RKO (cell line): ENCODE results near the gene NCCRP1.
"Not testable (repeated sequence)": the region's sequence is repeated elsewhere in the genome, so short reads cannot be mapped to it uniquely, and the experiment has no call there.

Source experiments
- DNase-seq: peaks from one replicate; pipeline ENCODE4 v3.0.0-alpha.2; 2016; ENCODE audit warnings: low spot score

Gene NCCRP1

DNA sequence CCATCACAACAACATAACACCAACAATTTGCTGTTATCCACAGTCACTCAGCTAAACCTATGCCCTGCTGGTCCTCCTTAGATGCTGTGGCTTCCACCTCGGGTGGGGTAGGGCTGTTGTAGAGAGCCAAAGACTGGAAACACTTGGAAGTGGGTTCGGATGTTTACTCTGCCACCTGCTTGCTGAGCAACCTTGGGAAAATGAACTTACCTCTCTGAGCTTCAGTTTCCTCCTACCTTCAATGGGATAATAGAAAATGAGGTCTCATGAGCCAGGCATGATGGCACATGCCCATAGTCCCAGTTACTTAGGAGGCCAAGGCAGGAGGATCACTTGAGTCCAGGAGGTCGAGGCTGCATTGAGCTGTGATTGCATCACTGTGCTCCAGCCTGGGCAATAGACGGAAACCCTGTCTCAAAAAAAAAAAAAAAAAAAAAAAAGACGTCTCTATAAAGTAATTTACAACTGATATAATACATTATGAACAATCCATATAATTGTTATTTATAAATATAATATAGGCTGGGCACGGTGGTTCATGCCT lies 10.6 kb downstream of the NCCRP1 start:
- no peak for DNase-seq

DNA sequence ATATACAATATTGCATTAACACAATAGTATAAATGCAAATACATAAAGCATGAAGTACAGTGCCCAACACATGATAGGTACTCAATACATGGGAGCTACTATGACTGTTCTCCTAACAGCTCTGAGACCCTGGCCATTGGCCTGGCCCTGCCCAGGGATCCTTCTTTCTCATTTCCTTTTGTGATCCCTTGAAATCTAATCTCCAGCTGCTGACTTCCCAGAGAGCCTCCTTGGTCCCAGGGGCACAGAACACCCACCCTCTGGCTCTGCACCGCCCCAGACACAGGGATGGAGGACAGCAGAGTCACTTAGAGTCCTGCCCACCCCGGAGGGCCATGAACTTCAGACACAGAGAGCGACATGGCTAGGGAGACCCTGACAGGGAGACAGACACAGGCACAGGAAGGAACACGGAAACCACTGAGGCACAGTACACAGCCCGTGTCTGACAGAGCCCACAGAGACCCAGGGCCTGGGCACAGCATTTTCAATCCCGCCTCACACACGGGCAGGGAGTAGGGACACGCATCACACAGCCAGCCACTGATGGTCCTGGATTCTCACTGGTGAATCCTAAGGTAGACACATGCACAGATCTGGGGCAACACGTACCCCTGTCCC lies 11.5 kb downstream of the NCCRP1 start:
- no peak for DNase-seq

DNA sequence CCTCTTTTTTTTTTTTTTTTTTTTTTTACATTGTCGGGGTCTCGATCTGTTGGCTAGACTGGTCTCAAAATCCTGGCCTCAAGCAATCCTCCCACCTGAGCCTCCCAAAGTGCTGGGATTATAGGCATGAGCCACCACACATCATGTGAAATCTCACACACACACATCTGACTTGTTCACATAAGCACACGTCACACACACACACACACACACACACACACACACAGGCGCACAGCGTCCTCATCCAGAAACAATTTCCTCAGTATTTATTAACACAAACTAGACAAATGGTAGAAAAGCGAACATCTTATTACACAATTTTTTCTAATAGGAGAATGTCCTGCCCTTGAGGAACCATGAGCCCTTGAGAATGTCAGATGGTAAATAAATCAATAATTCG lies 12.4 kb downstream of the NCCRP1 start:
- no peak for DNase-seq

DNA sequence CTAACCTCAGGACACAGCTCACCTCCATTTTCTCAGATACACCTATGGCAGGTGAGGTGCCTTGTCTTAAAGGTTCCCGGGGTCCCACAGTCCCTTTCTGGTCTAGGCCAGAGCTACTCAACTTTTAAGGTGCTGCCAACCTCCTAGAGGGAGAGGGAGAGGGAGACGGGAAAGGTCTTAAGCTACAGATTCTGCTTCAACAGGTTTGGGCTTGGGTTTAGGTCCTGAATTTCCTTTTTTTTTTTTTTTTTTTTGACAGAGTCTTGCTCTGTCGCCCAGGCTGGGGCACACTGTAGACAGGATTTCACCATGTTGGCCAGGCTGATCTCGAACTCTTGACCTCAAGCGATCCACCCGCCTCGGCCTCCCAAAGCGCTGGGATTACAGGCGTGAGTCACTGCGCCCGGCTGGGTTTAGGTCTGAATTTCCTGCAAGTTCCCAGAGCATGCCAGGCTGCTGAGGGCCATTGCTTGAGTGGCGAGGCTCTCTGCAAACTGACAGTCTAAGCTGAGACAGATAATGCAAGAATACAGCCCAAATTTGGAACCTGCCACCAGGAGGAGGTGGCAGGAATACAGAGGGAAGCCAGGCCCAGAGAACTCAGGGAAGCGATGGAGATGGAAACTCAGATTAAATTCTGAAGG lies 15.1 kb downstream of the NCCRP1 start:
- DNase-seq: peak; percentile 18

DNA sequence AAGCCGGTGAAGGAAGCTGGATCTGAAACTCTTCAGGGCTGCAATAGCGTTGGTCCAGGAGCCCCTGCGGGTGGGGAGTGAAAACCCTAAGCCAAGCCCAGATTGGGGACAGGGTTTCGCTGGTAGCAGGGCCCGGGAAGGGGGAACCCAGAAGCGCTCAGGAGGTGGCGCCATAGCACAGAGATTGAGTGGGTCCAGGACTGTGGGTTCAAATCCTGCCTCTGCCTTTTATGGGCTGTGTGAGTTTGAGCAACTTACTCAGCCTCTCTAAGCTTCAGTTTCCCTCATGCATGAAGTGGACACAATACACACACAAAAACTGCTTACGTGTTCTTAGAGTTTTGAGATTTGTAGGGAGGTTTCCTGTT lies 15.6 kb downstream of the NCCRP1 start:
- peak; percentile 30 for DNase-seq

DNA sequence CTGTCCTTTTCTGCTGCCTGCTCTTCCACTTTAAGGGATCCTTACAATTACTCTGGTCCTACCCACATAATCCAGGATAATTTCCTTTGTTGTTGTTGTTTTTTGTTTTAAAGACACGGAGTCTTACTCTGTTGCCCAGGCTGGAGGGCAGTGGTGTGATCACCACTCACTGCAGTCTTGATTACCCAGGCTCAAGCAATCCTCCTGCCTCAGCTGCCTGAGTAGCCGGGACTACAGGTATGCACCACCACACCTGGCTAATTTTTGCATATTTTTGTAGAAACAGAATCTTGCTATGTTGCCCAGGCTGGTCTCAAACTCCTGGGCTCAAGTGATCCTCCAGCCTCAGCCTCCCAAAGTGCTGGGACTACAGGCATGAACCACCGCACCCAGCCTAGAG lies 18.6 kb downstream of the NCCRP1 start:
- not testable (repeated sequence) for DNase-seq

DNA sequence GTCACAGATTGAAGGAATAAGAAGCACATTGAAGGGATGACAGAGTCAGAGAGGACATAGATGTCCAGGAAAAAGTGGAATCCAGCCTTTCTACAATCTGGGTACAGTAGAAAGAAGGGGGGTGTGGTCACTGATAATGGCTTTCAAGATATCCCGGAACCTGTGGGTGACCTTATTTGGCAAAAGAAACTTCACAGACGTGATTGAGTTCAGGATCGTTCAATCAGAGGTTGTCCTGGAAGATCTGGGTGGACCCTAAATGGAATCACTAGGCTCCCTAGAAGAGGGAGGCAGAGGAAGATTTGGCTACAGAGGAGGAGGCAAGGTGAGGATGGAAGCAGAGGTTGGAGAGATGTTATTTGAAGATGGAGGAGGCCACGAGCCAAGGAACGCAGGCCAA lies 20.3 kb downstream of the NCCRP1 start:
- no peak for DNase-seq

DNA sequence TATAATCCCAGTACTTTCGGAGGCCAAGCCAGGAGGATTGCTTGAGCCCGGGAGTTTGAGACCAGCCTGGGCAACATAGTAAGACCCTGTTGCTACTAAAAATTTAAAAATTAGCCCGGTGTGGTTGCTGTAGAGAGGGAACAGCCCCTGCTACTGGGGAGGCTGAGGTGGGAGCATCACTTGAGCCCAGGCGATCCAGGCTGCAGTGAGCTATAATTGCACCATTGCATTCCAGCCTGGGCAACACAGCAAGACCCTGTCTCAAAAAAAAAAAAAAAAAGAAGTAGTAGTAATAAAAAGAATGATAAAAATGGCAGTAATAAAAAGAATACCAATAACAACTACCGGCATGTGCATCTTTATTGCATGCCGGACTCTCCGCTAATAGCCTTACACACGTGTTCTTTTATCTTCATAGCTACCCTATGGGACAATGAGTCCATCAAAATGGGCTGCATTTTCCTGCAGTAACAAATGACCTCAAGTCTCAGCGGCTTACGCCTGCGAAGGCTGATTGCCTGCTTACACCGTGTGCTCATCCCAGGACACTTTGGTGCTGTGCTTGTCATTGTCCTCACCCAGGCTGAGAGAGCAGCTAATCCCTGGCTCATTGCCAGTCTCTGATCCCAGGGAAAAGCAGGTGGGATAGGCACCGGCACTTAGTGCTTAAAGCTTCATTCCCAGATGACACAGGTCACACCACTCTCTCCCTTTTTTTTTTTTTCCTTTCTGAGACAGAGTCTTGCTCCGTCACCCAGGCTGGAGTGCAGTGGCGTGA lies 21.7 kb downstream of the NCCRP1 start:
- no peak for DNase-seq

DNA sequence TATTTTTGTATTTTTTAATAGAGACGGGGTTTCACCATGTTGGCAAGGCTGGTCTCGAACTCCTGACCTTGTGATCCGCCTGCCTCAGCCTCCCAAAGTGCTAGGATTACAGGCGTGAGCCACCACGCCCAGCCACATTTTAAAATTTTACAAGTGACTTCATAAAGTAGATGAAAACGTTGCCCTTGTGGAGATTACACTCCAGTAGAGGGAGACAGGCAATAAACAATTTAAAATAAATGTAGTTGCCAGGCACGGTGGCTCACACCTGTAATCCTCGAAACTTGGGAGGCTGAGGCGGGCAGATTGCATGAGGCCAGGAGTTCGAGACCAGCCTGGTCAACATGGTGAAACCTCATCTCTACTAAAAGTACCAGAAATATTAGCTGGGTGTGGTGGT lies 22.3 kb downstream of the NCCRP1 start:
- not testable (repeated sequence) for DNase-seq

DNA sequence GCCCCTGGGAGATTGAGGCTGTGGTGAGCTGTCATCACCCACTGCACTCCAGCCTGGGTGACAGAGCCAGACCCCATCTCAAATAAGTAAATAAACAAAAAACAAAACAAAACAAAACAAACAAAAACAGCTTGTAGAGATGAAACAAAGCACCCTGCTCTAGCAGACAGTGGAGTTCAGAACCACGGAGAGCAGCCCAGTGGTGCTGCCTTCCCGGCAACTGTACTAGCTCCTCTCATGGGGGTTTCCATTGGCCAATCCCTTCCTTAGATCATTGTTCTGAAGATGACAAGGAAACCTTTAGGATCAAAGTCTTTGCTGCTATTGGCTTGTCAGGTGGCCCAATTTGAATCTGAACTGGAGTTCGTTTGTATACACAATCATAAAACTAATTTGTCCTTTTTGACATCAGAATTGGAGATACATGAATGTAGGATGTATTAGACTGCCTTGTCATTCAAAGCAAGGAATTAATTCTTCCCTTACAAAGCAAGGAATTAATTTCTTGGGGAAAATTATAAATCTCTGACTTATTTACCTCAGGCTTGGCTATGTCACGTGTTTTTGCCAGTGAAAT lies 27.0 kb downstream of the NCCRP1 start:
- peak; percentile 38 for DNase-seq

DNA sequence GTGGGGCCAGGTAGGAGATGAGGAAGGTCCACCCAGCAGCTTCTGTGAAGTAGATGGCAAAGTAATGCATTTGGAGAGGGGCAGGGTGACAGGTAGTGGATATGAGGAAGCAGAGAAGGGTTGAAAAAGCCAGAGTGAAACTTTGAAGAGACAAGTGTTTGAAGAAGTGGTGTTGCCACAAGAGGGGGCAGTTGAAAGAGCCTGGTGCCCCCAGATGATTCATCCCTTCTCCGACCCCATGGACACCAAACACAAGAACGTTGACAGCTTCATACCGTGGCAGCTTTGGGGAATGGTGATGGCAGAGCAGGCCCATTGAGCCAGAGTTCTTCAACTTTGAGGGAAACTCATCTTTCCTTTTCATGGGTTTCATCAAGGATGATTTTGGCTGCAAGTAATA lies 28.1 kb downstream of the NCCRP1 start:
- DNase-seq: no peak

DNA sequence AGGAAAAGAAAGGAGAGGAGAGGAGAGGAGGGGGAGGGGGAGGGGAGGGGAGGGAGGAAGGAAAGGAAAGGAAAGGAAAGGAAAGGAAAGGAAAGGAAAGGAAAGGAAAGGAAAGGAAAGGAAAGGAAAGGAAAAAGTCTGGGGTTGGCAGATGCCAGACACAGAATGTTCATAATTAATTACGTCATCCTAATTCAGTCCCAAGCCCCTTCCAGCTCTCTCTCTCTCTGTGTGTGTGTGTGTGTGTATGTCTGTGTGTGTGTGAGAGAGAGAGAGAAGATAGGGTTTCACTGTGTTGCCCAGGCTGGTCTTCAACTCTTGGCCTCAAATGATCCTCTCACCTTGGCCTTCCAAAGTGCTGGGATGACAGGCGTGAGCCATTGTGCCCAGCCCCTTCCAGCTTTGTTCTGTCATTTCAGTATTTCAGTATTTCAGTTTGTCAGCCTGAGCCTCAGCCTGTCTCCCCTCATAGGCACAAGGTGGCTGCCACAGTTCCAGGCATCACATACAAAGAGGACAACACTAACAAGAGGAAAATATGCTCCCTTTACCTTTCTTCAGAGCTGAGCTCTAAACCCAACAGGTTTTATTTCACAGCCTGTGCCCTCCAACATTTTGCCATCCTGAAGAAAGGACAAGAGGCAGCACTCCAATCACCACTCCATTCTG lies 33.5 kb downstream of the NCCRP1 start:
- DNase-seq: no peak

DNA sequence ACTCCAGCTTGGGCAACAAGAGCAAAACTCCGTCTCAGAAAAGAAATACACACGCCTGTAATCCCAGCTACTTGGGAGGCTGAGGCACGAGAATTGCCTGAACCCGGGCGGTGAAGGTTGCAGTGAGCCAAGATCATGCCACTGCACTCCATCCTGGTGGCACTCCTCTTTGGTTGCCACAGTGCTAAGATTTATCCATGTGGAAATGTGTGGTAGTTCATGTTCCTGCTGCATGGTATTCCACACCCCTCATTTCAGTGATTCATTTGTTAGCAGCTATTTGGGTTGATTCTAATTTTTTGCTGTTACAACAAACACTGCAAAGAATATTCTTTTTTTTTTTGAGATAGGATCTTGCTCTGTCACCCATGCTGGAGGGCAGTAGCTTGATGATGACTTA lies 35.9 kb downstream of the NCCRP1 start:
- peak; percentile 19 for DNase-seq

DNA sequence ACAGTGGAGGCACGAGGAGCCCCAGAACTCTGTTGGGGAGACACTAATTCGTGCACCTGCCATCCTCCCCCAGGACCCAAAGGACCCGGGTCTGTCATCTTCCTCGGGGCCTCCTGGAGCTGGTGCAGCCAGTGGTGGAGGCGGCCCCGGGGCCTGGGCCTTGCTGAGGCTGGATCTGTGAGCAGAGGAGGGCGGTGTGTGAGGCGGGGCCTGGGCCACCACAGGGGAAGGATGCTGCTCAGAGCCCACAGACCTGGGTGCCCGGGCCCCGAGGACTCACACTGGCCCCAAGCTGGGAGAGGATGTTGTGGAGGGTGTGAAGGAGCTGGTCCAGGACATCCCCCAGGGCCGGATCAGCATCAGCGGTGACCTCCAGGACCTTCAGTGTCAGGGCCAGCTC lies 39.8 kb downstream of the NCCRP1 start:
- no peak for DNase-seq

DNA sequence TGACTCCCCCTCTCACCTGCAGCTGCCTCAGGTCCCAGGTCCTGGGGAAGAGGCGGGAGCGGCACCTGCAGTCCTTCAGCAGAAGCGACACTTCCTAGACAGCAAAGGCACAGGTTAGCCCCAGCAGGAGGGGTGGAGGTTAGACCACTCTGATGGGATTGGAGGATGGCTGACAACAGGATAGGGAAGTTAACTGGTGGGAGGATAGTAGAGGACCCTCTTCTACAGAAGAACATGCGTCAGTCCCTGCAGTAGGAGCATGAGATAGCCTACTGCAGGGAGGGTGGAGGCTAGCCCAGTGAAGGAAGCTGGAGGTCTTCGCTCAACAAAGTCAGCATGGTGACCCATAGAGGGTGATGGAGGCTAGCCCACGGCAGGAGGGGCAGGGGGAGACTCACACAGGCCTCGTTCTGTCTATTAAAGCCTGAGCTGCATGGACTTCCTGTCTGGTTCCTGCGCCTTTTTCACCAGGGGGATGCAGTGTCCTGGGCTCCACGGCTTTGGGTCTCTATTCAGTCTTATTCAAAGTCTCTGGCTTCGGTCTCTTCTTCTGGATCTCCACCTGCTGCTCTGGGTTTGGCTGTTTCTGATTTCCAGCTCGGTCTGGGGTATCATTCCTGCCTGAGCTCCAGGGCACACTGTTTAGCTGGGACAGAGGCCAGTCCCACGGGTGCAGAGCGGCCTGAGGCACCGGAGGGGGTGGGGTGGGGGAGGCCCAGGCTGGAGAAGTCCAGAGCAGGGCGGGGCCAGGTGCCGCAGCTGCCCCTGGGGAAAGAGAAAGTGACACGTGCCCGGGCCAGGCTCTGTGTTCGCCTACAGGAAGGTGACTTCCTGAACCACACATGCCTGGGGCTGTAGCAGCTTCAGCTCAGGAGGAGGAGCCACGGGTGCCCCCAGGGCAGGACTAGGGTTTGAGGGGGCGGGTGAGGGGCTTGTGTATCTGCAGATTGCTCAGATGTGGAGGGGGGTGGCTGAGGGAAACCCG lies 40.7 kb downstream of the NCCRP1 start:
- DNase-seq: peak; percentile 15

DNA sequence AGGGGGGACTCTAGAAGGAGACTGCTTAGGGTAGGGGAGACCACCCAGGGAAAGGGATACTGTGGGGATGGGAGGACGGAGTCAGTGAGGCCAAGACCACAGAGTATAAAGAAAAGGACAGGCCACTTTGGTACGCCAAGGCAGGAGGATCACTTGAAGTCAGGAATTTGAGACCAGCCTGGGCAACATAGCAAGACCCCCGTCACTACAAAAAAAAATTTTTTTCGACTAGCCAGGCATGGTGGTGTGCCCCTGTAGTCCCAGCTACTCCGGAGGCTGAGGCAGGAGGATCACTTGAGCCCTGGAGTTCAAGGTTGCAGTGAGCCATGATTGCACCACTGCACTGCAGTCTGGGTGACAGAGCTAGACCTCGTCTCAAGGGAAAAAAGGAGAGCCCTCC lies 41.4 kb downstream of the NCCRP1 start:
- DNase-seq: no peak

DNA sequence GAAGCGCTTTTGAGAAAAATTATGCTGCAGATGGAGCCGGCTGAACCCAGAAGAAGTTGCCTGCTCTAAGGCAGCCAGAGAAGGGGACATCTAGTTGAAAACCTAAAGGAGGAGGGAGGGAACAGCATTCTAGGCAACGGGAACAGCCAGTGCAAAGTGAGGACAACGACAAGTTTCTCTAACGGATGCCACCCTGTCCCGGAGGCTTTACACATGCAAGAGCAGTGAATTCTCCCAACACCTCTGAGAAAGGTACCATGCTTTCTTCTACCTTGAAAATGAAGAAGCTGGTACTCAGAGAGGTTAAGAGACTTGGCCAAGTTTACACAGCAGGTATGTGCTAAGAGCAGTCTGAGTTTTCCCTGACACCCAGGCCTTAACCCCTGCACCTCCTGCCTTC lies 42.2 kb downstream of the NCCRP1 start:
- no peak for DNase-seq

DNA sequence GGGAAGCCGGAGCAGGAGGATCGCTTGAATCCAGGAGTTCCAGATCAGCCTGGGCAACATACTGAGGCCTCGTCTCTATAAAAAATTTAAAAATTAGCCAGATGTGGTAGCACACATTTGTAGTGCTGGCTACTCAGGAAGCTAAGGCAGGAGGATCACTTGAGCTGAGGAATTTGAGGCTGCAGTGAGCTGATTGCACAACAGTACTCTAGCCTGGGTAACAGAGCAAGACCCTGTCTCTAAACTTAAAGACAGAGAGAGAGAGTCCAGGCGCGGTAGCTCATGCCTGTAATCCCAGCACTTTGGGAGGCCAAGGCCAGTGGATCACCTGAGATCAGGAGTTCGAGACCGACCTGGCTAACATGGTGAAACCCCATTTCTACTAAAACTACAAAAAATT lies 43.7 kb downstream of the NCCRP1 start:
- no peak for DNase-seq

DNA sequence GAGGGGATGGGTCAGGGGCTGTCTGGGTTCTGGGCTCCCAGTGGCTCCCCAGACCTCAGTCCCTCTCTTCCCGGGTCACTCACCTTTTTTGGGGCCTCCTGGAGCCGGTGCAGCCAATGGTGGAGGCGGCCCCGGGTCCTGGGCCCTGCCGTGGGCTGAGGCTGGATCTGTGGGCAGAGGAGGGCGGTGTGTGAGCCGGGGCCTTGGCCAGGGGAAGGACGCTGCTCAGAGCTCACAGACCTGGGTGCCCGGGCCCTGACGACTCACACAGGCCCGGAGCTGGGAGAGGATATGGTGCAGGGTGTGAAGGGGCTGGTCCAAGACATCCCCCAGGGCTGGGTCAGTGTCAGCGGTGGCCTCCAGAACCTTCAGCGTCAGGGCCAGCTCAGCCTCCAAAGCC lies 47.0 kb downstream of the NCCRP1 start:
- DNase-seq: not testable (repeated sequence)

DNA sequence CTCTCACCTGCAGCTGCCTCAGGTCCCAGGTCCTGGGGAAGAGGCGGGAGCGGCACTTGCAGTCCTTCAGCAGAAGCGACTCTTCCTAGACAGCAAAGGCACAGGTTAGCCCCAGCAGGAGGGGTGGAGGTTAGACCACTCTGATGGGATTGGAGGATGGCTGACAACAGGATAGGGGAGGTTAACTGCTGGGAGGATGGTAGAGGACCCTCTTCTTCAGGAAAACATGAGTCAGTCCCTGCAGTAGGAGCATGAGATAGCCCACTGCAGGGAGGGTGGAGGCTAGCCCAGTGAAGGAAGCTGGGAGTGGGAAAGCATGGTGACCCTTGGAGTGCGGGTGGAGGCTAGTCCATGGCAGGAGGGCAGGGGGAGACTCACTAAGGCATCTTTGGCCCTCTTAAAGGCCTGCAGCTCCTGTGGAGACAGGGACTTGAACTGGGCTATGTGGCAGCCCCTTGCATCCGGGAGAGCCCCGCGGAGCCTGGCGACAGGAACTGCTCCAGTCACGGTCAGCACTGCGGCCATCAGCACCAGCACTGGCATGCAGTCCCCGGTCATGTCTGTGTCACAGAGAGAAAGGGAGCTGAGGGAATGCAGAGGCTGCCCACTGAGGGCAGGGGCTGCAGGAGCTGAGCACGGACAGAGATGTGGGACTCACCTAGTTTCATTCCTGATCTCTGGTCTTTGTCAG lies 47.8 kb downstream of the NCCRP1 start, which contains the start of gene IFNL3:
Gene IFNL3 (minus strand): TSS at position 597 of the 691 bp plus-strand sequence. CDS start 39 bp downstream, at position 558.
- DNase-seq: not testable (repeated sequence)
